NCI-H1417 treated with DMSO at 0.1 percent for 48 hours (cell line): ENCODE results near the gene MROH8.
"Not testable (repeated sequence)": the region's sequence is repeated elsewhere in the genome, so short reads cannot be mapped to it uniquely, and the experiment has no call there.

Experiments
- DNase-seq: peaks from one replicate; lab custom pipeline; 2025; lab: John Stamatoyannopoulos, UW

Gene MROH8

GRCh38 chr20:37090407-37090806 lies 88.9 kb downstream of the MROH8 start:
- no peak for DNase-seq

- no peak for DNase-seq
Observed at GRCh38 chr20:37081717-37082289, 97.5 kb downstream of the MROH8 start.

- no peak for DNase-seq
Observed at GRCh38 chr20:37077009-37077408, 102.3 kb downstream of the MROH8 start.

- DNase-seq, result no peak
Observed at GRCh38 chr20:37075932-37076685, 103.2 kb downstream of the MROH8 start.

GRCh38 chr20:37072293-37073196 lies 106.8 kb downstream of the MROH8 start:
- no peak for DNase-seq

- no peak for DNase-seq
Observed at GRCh38 chr20:37071481-37071911, 107.9 kb downstream of the MROH8 start.

- DNase-seq, result not testable (repeated sequence)
Observed at GRCh38 chr20:37069563-37069962, 109.8 kb downstream of the MROH8 start.

- DNase-seq, result no peak
Observed at GRCh38 chr20:37066168-37066567, 113.2 kb downstream of the MROH8 start.

GRCh38 chr20:37055276-37055675 lies 124.1 kb downstream of the MROH8 start:
- no peak for DNase-seq

- no peak for DNase-seq
Observed at GRCh38 chr20:37053230-37053950, 126.0 kb downstream of the MROH8 start.
